ENCODE data around the gene HSFY2. TPM values are rescaled to one million over a fixed set of nuclear protein-coding genes. Genes with fewer than 3 reads are reported as not detected.
"Not testable (repeated sequence)": the region's sequence is repeated elsewhere in the genome, so short reads cannot be mapped to it uniquely, and the experiment has no call there.

The HSFY2 gene
- total RNA-seq: not detected

- DNase-seq: not testable (repeated sequence)
Measured at GRCh38 chrY:18773635-18774034, at the start of gene HSFY2. Gene HSFY2 (minus strand): TSS chrY:18773735. CDS start chrY:18773618, 117 bp downstream.

- DNase-seq: not testable (repeated sequence)
Measured at GRCh38 chrY:18815751-18816150, 42.2 kb upstream of the HSFY2 start.

GRCh38 chrY:18788757-18789406 lies 15.3 kb upstream of the HSFY2 start:
- not testable (repeated sequence) for DNase-seq

- DNase-seq: not testable (repeated sequence)
Measured at GRCh38 chrY:18754077-18754476, 19.5 kb downstream of the HSFY2 start.

- not testable (repeated sequence) for DNase-seq
Measured at GRCh38 chrY:18753133-18753815, 20.3 kb downstream of the HSFY2 start.

GRCh38 chrY:18723714-18724113 lies 49.8 kb downstream of the HSFY2 start:
- not testable (repeated sequence) for DNase-seq

All from effector CD4-positive, alpha-beta T cell (primary cell).